GM21360 (cell line): ENCODE data around the gene SEMA3E.
"Not testable (repeated sequence)": the region's sequence is repeated elsewhere in the genome, so short reads cannot be mapped to it uniquely, and the experiment has no call there.

Experiments
- ATAC-seq: cut with Tn5 transposase; IDR thresholded peaks from one replicate; pipeline ENCODE4 v1.9.1; 2021; ENCODE audit warnings: mild to moderate bottlenecking, moderate library complexity; ENCODE audit not compliant: unreplicated experiment

Gene SEMA3E

GRCh38 chr7:83494683-83495082, 154.3 kb downstream of the SEMA3E start:
- no peak for ATAC-seq

- no peak for ATAC-seq
Observed at GRCh38 chr7:83492802-83493201, 156.1 kb downstream of the SEMA3E start.

GRCh38 chr7:83487801-83488200, 161.1 kb downstream of the SEMA3E start:
- no peak for ATAC-seq

GRCh38 chr7:83486957-83487356, 162.0 kb downstream of the SEMA3E start:
- no peak for ATAC-seq

GRCh38 chr7:83486536-83486935, 162.4 kb downstream of the SEMA3E start:
- ATAC-seq, result no peak

- no peak for ATAC-seq
Observed at GRCh38 chr7:83484826-83485225, 164.1 kb downstream of the SEMA3E start.

- no peak for ATAC-seq
Observed at GRCh38 chr7:83484266-83484665, 164.7 kb downstream of the SEMA3E start.

- no peak for ATAC-seq
Observed at GRCh38 chr7:83478616-83479015, 170.3 kb downstream of the SEMA3E start.

- no peak for ATAC-seq
Observed at GRCh38 chr7:83476511-83477050, 172.4 kb downstream of the SEMA3E start.

- no peak for ATAC-seq
Observed at GRCh38 chr7:83475420-83475819, 173.5 kb downstream of the SEMA3E start.

GRCh38 chr7:83472376-83472775, 176.6 kb downstream of the SEMA3E start:
- no peak for ATAC-seq

- ATAC-seq, result no peak
Observed at GRCh38 chr7:83469491-83469890, 179.4 kb downstream of the SEMA3E start.

GRCh38 chr7:83469076-83469475, 179.9 kb downstream of the SEMA3E start:
- no peak for ATAC-seq

- peak; percentile 94 for ATAC-seq
Observed at GRCh38 chr7:83468251-83468739, 180.6 kb downstream of the SEMA3E start.

- no peak for ATAC-seq
Observed at GRCh38 chr7:83467493-83467892, 181.4 kb downstream of the SEMA3E start.

GRCh38 chr7:83466956-83467355, 182.0 kb downstream of the SEMA3E start:
- ATAC-seq, result no peak

- no peak for ATAC-seq
Observed at GRCh38 chr7:83466187-83466923, 182.6 kb downstream of the SEMA3E start.

GRCh38 chr7:83465643-83466042, 183.3 kb downstream of the SEMA3E start:
- no peak for ATAC-seq

GRCh38 chr7:83461820-83462219, 187.1 kb downstream of the SEMA3E start:
- not testable (repeated sequence) for ATAC-seq

GRCh38 chr7:83459930-83460653, 188.8 kb downstream of the SEMA3E start:
- not testable (repeated sequence) for ATAC-seq

GRCh38 chr7:83459101-83459929, 189.6 kb downstream of the SEMA3E start:
- not testable (repeated sequence) for ATAC-seq
